M059J (cell line): ENCODE results near the gene TDRD6. TPM values are rescaled to one million over a fixed set of nuclear protein-coding genes. Genes with fewer than 3 reads are reported as not detected.
"Not testable (repeated sequence)": the region's sequence is repeated elsewhere in the genome, so short reads cannot be mapped to it uniquely, and the experiment has no call there.

Experiments
- DNase-seq: peaks from one replicate; pipeline ENCODE4 v3.0.0-alpha.2; 2012; ENCODE audit warnings: low read depth
- total RNA-seq: library from RNA; depleted of rRNA; stranded (reverse); fragments of >200 nt; shearing (Covaris generic); gene quantifications from 2 replicates; pipeline ENCODE4 v1.2.3, GENCODE V29; 2014; rRNA removed

Gene TDRD6
- total RNA-seq, 1 experiment from 2014 or later: 0.02 TPM

- not testable (repeated sequence) for DNase-seq
Observed at GRCh38 chr6:46744159-46744725, 56.6 kb downstream of the TDRD6 start.

- no peak for DNase-seq
Observed at GRCh38 chr6:46745973-46746372, 58.3 kb downstream of the TDRD6 start.

DNA sequence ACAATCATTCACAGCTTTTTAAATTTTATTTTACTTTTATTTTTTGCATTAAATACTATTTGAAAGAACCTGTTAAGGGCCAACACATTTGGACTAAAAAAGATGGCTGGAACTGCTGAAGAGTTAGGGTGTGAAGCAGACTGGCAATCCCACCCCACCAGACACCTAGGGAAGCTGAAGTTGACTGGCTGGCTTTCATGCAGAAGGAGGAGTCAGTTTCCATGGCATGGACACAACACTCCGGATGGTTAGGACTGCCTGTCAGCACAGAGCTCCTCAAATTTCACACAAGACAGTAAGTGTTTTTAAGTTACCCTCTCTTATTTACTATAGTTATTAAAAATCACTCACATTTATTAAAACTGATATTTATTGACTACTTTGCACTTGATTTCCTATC is 59.0 kb downstream of the TDRD6 start, which contains the start of gene ANKRD66:
Gene ANKRD66 (plus strand): TSS at position 238 of the 400 bp plus-strand sequence. CDS start 5,016 bp downstream, outside the sequence.
- no peak for DNase-seq

GRCh38 chr6:46748940-46749503 is 61.3 kb downstream of the TDRD6 start:
- DNase-seq: no peak

DNA sequence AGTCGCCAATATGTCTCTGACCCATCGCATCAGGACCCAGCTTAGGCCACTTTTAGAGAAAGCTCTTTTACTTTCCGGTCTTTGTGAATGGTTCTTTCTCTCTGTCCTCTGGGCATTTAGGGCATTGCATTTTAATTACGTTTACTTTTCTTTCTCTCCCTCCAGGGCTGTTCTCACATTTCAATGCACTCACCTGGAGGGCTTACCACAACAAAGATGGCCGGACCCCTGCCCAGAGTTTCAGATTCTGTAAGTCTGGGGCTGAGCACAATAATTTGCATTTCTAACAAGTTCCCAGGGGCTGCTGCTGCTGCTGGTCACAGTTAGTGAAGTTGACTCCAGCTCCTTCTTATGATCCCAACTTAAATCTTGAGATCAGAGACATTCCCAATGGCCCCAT is 62.0 kb downstream of the TDRD6 start:
- DNase-seq: no peak

GRCh38 chr6:46751658-46752057 is 64.0 kb downstream of the TDRD6 start:
- DNase-seq: no peak

Other genes starting within 250 kb of the TDRD6 start
- gene RCAN2, start 196.4 kb upstream of the TDRD6 start, total RNA-seq: 2.3 and 2.7 TPM in 2 replicates
- gene CYP39A1, start 35.1 kb upstream of the TDRD6 start, total RNA-seq: 4.5 and 6.2 TPM in 2 replicates
- gene SLC25A27, start 34.9 kb upstream of the TDRD6 start, total RNA-seq: 0.86 and 6.5 TPM in 2 replicates
- gene PLA2G7, start 47.5 kb downstream of the TDRD6 start, total RNA-seq: 0.20 and 0.57 TPM in 2 replicates
- gene ANKRD66, start 59.0 kb downstream of the TDRD6 start, total RNA-seq: not detected in 2 replicates
- gene MEP1A, start 105.5 kb downstream of the TDRD6 start, total RNA-seq: not detected in 2 replicates
- gene ADGRF5, start 234.1 kb downstream of the TDRD6 start, total RNA-seq: 0.07 TPM in 1 of 2 replicates, not detected in the other